HG02571 (cell line): Measurements from ENCODE around the gene SIRT1.
A peak's percentile ranks its signal among the peaks of the same experiment; 100 is the strongest.
"Not testable (repeated sequence)": the region's sequence is repeated elsewhere in the genome, so short reads cannot be mapped to it uniquely, and the experiment has no call there.

ENCODE experiments used
- ATAC-seq: cut with Tn5 transposase; IDR thresholded peaks from one replicate; pipeline ENCODE4 v1.9.1; 2021; ENCODE audit warnings: mild to moderate bottlenecking, moderate library complexity; ENCODE audit not compliant: unreplicated experiment

The SIRT1 gene

GRCh38 chr10:67875340-67876238 is 8.9 kb upstream of the SIRT1 start:
- ATAC-seq: no peak

- not testable (repeated sequence) for ATAC-seq
Measured at GRCh38 chr10:67877421-67877820, 7.0 kb upstream of the SIRT1 start.

- ATAC-seq: no peak
Measured at GRCh38 chr10:67878133-67878532, 6.3 kb upstream of the SIRT1 start.

- ATAC-seq: no peak
Measured at GRCh38 chr10:67883710-67884312, 645 bp upstream of the SIRT1 start.

GRCh38 chr10:67884842-67885670 is 600 bp downstream of the SIRT1 start:
- ATAC-seq: peak; percentile 58

- ATAC-seq: no peak
Measured at GRCh38 chr10:67893637-67894036, 9.2 kb downstream of the SIRT1 start.

- no peak for ATAC-seq
Measured at GRCh38 chr10:67903581-67903980, 19.1 kb downstream of the SIRT1 start.

GRCh38 chr10:67912331-67912946 is 28.0 kb downstream of the SIRT1 start:
- no peak for ATAC-seq

GRCh38 chr10:67914777-67915340 is 30.4 kb downstream of the SIRT1 start:
- no peak for ATAC-seq

- no peak for ATAC-seq
Measured at GRCh38 chr10:67917169-67917568, 32.7 kb downstream of the SIRT1 start.

- ATAC-seq: no peak
Measured at GRCh38 chr10:67917679-67918078, 33.2 kb downstream of the SIRT1 start.

- ATAC-seq: no peak
Measured at GRCh38 chr10:67921065-67921464, 36.6 kb downstream of the SIRT1 start.

- ATAC-seq: no peak
Measured at GRCh38 chr10:67923551-67923950, 39.1 kb downstream of the SIRT1 start.

- ATAC-seq: no peak
Measured at GRCh38 chr10:67924136-67924535, 39.7 kb downstream of the SIRT1 start.

- ATAC-seq: no peak
Measured at GRCh38 chr10:67925449-67926005, 41.1 kb downstream of the SIRT1 start.

GRCh38 chr10:67926951-67927350 is 42.5 kb downstream of the SIRT1 start:
- ATAC-seq: no peak

- ATAC-seq: no peak
Measured at GRCh38 chr10:67933199-67933598, 48.7 kb downstream of the SIRT1 start.

- no peak for ATAC-seq
Measured at GRCh38 chr10:67934336-67934735, 49.9 kb downstream of the SIRT1 start.

GRCh38 chr10:67935223-67935622 is 50.8 kb downstream of the SIRT1 start:
- no peak for ATAC-seq

- no peak for ATAC-seq
Measured at GRCh38 chr10:67936416-67936815, 52.0 kb downstream of the SIRT1 start.
